Inflammatory macrophage (primary cell): ENCODE results near the gene ARHGEF12.

Experiments
- DNase-seq, 2 donors: peaks; one replicate each; pipeline ENCODE4 v3.0.0-alpha.2; 2020 to 2022

ARHGEF12 gene

DNA sequence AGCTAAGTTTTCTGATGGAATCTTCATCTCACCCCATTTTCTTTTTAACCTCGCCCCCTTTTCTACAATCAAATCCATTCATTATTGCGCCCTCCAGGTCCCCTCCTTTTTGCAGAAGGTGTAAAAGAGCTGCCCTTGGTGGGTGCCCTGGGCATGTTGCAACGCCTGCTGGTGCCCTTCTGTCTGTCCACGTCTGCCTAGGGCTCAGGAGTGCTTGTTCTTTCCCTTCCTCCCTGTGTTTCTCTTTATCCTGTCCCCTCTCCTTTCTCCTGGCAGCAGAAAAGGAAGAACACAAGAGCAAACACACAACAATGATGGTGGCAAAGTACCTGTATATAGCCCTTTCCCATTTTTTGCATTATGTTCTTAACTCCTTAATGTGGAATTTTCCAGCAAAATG is 17.3 kb upstream of the ARHGEF12 start:
- DNase-seq: no peak

DNA sequence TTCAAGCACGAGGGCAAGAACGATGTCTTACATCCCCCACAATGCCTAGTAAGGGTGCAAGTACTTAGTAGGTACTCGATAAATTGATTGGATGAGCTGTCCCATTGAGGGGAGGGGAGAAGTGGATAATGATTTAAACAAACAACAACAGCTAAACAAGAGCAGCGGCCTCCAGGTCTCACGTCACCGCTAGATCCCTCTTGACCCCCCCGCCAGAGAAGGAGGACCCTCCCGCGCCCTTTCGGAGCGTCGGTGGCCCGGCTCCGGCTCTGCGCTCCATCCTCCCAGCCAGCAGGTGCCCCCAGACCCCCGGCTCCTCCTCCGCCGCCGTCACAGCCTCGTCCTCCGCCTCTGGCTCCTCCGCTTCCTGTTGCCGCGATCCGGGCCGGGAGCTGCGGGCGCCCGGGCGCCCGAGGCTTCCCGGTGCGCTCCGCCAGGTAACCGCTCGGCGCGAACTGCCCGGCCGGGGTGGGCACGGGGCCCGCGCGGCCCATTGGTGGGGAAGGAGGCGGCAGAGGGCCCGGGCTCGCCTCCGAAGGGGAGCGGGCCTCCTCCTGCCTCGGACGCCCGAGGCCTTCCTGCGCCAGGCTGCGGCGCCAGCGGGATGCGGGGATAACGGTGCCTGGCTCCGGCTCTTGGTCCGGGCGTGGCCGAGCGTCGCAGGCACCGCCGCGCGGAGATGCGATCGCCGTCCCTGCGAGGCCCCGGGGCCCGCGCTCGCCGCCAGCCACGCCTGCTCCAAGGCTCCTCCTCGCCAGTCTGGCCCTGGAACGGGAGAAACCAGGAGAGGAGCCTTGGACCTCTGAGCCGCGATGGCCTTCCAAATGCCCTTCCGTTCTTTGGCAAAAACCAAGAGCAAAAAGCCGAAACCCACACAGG is 11.0 kb upstream of the ARHGEF12 start, which contains the start of gene TLCD5:
Gene TLCD5, plus strand, starts transcription at position 368 of the 879 bp plus-strand sequence. CDS start 2,143 bp downstream, outside the sequence.
- no peak for DNase-seq

DNA sequence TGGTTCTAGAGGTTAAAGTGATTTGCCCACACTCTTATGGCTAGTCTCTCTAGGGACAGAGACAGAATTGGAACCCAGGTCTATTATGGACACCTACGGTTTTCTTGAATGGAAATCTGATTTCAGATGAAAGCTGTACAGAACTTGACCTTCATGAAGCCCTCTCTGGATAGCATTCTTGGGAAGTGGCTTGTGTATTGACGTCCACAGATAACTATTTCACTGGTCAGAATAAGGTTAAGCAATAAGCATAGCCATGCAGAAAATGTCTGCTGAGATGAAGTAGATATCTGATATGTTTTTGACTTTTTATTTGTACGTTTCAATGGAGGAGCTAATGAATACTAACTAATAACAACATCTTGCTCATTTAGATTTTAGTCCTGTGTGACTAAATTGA is 10.0 kb upstream of the ARHGEF12 start:
- DNase-seq: no peak

DNA sequence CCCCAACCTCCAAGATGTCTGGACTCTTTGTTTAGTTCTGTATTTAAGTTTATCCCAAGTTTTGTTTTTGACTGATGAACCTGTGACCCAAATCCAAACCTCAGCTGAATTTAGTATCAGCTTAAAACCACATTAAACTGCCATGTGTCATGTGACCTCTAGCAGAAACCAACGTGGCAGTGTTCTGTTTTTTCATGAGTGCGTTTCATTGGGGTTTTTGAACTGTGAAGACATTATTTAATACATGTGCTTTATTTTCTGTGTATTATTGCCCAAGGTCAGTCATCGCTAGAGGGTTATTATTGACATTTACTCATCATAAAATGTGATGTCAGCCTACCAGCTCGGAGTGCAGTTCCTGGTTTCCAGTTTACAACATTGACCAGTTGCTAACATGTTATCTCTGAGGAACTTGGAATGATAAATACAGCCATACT is 9.3 kb upstream of the ARHGEF12 start:
- DNase-seq: peak; percentile 41 to 53

DNA sequence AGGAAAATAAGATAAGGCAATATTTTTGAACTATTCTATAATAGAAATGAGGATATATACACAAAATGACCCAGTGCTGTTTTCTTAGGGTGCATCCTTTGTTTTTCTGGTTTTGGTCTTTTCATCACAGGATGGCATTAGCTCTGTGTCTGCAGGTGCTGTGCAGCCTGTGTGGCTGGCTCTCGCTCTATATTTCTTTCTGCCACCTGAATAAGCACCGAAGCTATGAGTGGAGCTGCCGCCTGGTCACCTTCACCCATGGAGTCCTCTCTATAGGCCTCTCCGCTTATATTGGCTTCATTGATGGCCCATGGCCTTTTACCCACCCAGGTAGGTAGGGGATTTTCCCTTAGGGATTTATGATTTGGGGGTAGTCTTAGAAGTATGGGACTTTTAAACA is 8.9 kb upstream of the ARHGEF12 start:
- DNase-seq: no peak

DNA sequence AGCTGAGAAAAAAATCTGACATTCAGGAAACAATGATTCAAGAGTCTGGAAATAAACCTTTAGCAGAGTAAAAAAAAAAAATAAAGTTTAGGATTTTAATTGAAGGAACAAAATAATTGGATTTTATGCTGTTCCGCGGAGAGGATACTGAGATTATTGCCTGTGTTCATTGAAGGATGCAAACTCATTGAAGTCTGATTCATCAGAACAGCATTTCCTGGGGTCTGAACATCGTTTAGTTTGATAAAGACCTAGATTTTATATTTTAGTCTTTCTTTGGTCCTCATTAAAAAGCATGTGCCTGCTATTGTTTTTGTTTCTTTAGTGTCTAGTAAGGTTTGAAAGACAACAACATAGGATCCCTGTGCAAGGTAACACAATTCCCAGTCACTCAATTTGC is 6.7 kb upstream of the ARHGEF12 start:
- no peak for DNase-seq

GRCh38 chr11:120330045-120330444 is 6.2 kb upstream of the ARHGEF12 start:
- DNase-seq: no peak

DNA sequence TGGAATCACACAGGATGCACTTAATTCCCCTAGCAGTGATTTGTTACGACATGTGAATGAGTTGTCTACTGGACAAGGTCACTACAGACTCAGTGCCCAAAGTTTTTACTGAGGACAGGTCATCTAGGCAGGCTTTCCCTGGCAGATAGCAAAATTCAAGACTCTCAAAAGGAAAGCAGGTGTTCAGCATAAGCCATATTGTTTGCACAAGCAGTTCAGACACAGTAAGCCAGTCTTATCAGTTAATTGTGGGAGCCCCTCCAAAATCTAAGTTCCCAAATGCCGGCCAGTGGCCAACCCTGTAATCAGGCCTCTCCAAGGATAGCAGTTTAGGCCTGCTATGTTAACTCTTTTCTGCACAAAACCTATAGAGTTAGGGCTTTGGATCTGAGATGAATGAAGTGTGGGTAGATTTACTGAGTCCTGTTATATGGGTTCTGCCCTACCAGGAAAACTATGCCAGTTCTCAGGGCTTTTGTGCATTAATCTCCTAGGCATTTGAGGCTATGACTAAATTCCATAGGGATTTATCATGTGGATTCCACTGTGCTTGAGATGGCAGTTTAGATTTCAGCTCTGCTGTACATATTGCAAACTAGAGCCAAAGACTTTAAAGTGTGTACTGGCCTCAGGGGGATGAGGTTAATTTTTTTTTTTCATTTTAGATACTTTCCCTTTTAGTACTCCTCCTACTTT is 4.8 kb upstream of the ARHGEF12 start:
- DNase-seq: no peak

DNA sequence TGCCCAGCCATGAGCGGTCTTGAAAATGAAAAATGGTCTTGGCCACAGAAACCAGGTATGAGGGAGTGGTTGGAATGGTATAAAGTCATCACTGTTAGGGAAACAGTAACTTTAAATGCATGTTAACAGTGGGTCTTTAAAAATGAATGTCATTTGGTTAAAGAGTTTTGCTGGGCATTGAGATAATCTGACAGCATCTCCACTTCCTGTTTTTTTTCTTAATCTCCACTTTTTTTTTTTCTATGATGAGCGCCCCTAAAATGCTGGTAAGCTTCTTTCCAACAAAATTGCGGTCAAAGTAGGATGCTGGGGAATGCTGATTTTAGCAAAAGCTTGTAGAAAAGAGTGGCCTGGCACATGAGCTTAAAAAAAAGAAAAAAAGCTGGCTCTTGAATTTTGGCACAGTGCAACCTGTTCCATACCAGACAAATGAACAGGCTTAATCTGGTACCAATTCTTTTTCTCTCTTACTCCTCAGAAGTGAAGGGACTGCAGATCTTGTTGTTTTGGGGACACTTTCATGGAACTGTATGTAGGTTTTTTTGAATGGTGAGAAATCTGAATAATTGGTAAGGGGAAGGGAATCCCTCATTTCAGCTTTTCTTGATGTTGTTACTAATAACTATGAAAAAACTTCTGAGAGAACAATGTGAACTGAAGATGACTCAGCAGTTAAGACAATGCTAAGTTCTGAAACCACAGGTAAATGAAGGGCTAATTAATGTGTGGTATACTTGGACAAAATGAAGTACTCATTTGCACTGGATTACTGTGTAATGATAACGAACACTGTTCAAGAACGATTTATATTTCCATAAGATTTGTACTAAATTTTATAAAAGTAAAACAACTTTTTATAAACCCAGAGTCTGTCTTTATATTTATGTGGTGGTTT is 3.1 kb upstream of the ARHGEF12 start:
- DNase-seq: no peak

GRCh38 chr11:120333801-120334200 is 2.4 kb upstream of the ARHGEF12 start:
- DNase-seq: no peak

DNA sequence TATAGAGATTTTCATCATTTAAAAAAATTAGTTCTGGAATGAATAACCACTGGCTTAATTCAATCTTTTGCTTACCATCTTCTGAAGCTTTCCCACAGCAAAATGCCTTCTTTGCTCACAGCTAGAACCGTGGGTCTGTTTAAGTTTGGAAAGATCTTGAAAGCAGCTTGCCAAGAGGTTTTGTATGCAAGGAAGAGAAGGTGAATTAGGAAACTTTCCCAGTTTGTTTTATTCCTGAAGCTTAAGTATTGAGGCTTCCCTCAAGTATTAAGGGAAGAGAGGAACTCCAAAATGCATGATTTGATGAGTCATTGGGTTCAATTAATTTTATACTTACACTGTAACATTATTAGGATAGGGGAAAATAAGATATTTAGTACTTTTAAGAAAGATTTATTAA is 1.9 kb upstream of the ARHGEF12 start:
- no peak for DNase-seq

GRCh38 chr11:120334894-120335462 is 1.2 kb upstream of the ARHGEF12 start:
- peak; percentile 86 to 89 for DNase-seq

GRCh38 chr11:120335556-120335907 is 681 bp upstream of the ARHGEF12 start:
- DNase-seq: no peak

- no peak for DNase-seq
Observed at GRCh38 chr11:120336641-120337354, 585 bp downstream of the ARHGEF12 start.

GRCh38 chr11:120337355-120338106 is 1.3 kb downstream of the ARHGEF12 start:
- peak in 1 of 2 donors; percentile 13 for DNase-seq

- DNase-seq: no peak
Observed at GRCh38 chr11:120338107-120338933, 2.1 kb downstream of the ARHGEF12 start.

DNA sequence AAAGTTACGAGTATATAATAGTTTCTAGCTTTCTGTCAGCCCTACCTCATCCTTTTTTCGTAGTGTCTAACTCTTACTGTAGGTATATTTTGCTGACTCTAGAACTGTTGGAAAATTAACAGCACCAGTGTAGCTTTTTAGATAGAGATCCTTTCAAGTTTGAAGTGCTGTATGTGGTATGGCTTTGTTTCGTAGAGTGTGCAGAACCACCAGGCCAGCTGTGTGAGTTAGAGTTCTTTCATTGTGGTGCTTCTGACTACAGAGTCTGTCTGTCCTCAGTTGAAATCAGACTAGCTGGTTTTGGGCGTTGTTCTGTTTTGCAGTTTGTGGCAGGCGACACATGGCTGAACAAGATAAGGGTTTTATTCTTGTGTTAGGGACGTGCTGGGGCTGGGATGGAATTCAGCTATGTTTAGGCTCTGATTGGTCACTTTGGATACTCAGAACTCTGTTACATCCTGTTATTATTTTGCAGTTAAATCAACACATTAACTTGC is 3.2 kb downstream of the ARHGEF12 start:
- DNase-seq: no peak

GRCh38 chr11:120340529-120340928 is 4.3 kb downstream of the ARHGEF12 start:
- no peak for DNase-seq

DNA sequence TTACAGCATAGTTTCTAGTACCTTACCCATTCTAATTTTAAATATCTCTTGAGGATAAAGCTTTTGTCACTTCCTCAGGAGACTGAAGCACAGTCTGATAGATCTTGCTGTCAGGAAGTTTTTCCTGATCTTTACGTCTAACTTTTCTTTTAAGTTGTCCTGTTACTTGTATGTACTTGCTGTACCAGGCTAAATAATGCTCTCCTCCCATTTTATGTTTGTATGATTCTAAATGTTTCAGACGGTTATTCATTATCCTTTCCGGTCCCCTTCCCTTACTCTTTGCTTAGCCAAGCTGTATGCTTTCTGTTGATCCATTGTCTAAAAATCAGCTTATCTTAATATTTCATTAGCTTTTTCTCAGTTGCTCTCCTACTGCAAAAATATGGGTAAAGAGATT is 6.0 kb downstream of the ARHGEF12 start:
- DNase-seq: no peak

- DNase-seq: no peak
Observed at GRCh38 chr11:120342678-120343077, 6.5 kb downstream of the ARHGEF12 start.
